ENCODE measurements around the gene FAM193B. TPM values are rescaled to one million over a fixed set of nuclear protein-coding genes. Genes with fewer than 3 reads are reported as not detected.
A peak's percentile ranks its signal among the peaks of the same experiment; 100 is the strongest.

Gene FAM193B
- total RNA-seq, 1 donor from 2014 or later = 227 TPM

- H3K27ac Mint-ChIP-seq (ENCODE audit: unreplicated experiment) = no peak overlapping the region
- peak overlapping the region; percentile 97 for H3K4me3 Mint-ChIP-seq (ENCODE audit: unreplicated experiment)
- DNase-seq = peak; percentile 33
- H3K27me3 Mint-ChIP-seq (ENCODE audit: unreplicated experiment) = peaks cover 15% of the 10 kb centered on the region
- TF ChIP-seq CTCF (IDR thresholded peaks at IDR 0.05; ENCODE audit: partially characterized antibody, unreplicated experiment) = no peak
- peaks cover 6% of the 10 kb centered on the region for H3K9me3 Mint-ChIP-seq (ENCODE audit: unreplicated experiment)
- no peaks in the 10 kb centered on the region for H3K36me3 Mint-ChIP-seq (ENCODE audit: unreplicated experiment)
- H3K4me1 Mint-ChIP-seq (ENCODE audit: low read depth, unreplicated experiment) = peaks cover 6% of the 10 kb centered on the region
Measured at GRCh38 chr5:177601577-177602457, 47.5 kb upstream of the FAM193B start.

GRCh38 chr5:177601126-177601525 is 46.8 kb upstream of the FAM193B start:
- Mint-ChIP-seq H3K4me1 (ENCODE audit: low read depth, unreplicated experiment) (peaks cover 6% of the 10 kb centered on the region), H3K36me3 (ENCODE audit: unreplicated experiment) (no peaks in the 10 kb centered on the region), H3K27ac (ENCODE audit: unreplicated experiment) (peak overlapping the region; percentile 92), H3K4me3 (ENCODE audit: unreplicated experiment) (peak overlapping the region; percentile 97), H3K27me3 (ENCODE audit: unreplicated experiment) (peaks cover 12% of the 10 kb centered on the region), H3K9me3 (ENCODE audit: unreplicated experiment) (peaks cover 7% of the 10 kb centered on the region)
- TF ChIP-seq CTCF (IDR thresholded peaks at IDR 0.05; ENCODE audit: partially characterized antibody, unreplicated experiment) = no peak
- DNase-seq = no peak

GRCh38 chr5:177600508-177601018 is 46.2 kb upstream of the FAM193B start:
- no peak for TF ChIP-seq CTCF (IDR thresholded peaks at IDR 0.05; ENCODE audit: partially characterized antibody, unreplicated experiment)
- Mint-ChIP-seq H3K4me3 (ENCODE audit: unreplicated experiment) (peak overlapping the region; percentile 97), H3K4me1 (ENCODE audit: low read depth, unreplicated experiment) (peaks cover 6% of the 10 kb centered on the region), H3K36me3 (ENCODE audit: unreplicated experiment) (no peaks in the 10 kb centered on the region), H3K27ac (ENCODE audit: unreplicated experiment) (peak overlapping the region; percentile 92), H3K27me3 (ENCODE audit: unreplicated experiment) (peaks cover 10% of the 10 kb centered on the region), H3K9me3 (ENCODE audit: unreplicated experiment) (peaks cover 7% of the 10 kb centered on the region)
- DNase-seq = no peak

GRCh38 chr5:177599731-177600507 is 45.6 kb upstream of the FAM193B start, which contains the start of gene B4GALT7:
B4GALT7 (plus strand) TSS chr5:177600132; CDS start chr5:177600211, 79 bp downstream.
- peaks cover 9% of the 10 kb centered on the region for H3K27me3 Mint-ChIP-seq (ENCODE audit: unreplicated experiment)

More at GRCh38 chr5:177599731-177600507, 45.6 kb upstream of the FAM193B start, which contains the start of gene B4GALT7:
- TF ChIP-seq CTCF (IDR thresholded peaks at IDR 0.05; ENCODE audit: partially characterized antibody, unreplicated experiment) = no peak
- peaks cover 7% of the 10 kb centered on the region for H3K9me3 Mint-ChIP-seq (ENCODE audit: unreplicated experiment)
- H3K4me3 Mint-ChIP-seq (ENCODE audit: unreplicated experiment) = peak within 1 kb of the TSS; percentile 97
- DNase-seq = peak; percentile 88
- no peaks in the 10 kb centered on the region for H3K36me3 Mint-ChIP-seq (ENCODE audit: unreplicated experiment)
- peaks cover 6% of the 10 kb centered on the region for H3K4me1 Mint-ChIP-seq (ENCODE audit: low read depth, unreplicated experiment)
- H3K27ac Mint-ChIP-seq (ENCODE audit: unreplicated experiment) = peak within 1 kb of the TSS; percentile 92
